Liver (tissue), 9 donors: ENCODE results near the gene TAF4. TPM values are rescaled to one million over a fixed set of nuclear protein-coding genes. Genes with fewer than 3 reads are reported as not detected.
A peak's percentile ranks its signal among the peaks of the same experiment; 100 is the strongest.

ENCODE experiments used
- DNase-seq: peaks from one replicate; pipeline ENCODE4 v3.0.0-alpha.2; 2017; ENCODE audit warnings: low spot score
- H3K27ac ChIP-seq, 2 donors: one replicate each; pipeline ENCODE4 v1.7.0; 2013; ENCODE audit warnings: inconsistent platforms in 2 of 2, low read length in 2 of 2, control low read depth in 1 of 2, low read depth in 1 of 2, mild to moderate bottlenecking in 1 of 2
- H3K27me3 ChIP-seq, 4 donors: one replicate each; pipeline versions ENCODE4 v1.6.1 to v1.7.0; 2013; ENCODE audit warnings: low read length in 3 of 4, inconsistent platforms in 1 of 4, mild to moderate bottlenecking in 1 of 4, moderate library complexity in 1 of 4; ENCODE audit not compliant: control insufficient read depth in 4 of 4, insufficient read depth in 4 of 4
- H3K36me3 ChIP-seq, 4 donors: one replicate each; pipeline versions ENCODE4 v1.6.1 to v1.7.0; 2013; ENCODE audit warnings: low read length in 3 of 4, mild to moderate bottlenecking in 3 of 4, low read depth in 1 of 4, moderate library complexity in 1 of 4; ENCODE audit not compliant: control insufficient read depth in 4 of 4, insufficient read depth in 3 of 4
- H3K4me1 ChIP-seq, 4 donors: one replicate each; pipeline versions ENCODE4 v1.6.1 to v1.7.0; 2013; ENCODE audit warnings: low read length in 3 of 4, mild to moderate bottlenecking in 3 of 4, moderate library complexity in 1 of 4; ENCODE audit not compliant: control insufficient read depth in 4 of 4, insufficient read depth in 4 of 4
- H3K4me3 ChIP-seq, 3 donors: one replicate each; pipeline versions ENCODE4 v1.6.1 to v1.7.0; 2013; ENCODE audit warnings: low read length in 3 of 3, control low read depth in 1 of 3, low read depth in 1 of 3, mild to moderate bottlenecking in 1 of 3
- H3K9ac ChIP-seq, 2 donors: one replicate each; pipeline ENCODE4 v1.7.0; 2013; ENCODE audit warnings: low read length in 2 of 2, mild to moderate bottlenecking in 2 of 2, moderate library complexity in 2 of 2, control low read depth in 1 of 2, low read depth in 1 of 2
- H3K9me3 ChIP-seq, 4 donors: one replicate each; pipeline versions ENCODE4 v1.6.1 to v1.7.0; 2013; ENCODE audit warnings: low read length in 3 of 4; ENCODE audit not compliant: control insufficient read depth in 4 of 4
- EGR1 ChIP-seq, 2 donors: IDR thresholded peaks; 2 replicates each; pipeline ENCODE4 v1.6.1; 2016 to 2018; ENCODE audit warnings: antibody characterized with exemption in 2 of 2, low read depth in 2 of 2
- FOXA2 ChIP-seq: IDR thresholded peaks from 2 replicates; pipeline ENCODE4 v1.6.1; 2016; ENCODE audit warnings: antibody characterized with exemption
- JUND ChIP-seq, 2 donors: IDR thresholded peaks; 2 replicates each; pipeline ENCODE4 v1.6.1; 2016; ENCODE audit warnings: antibody characterized with exemption in 2 of 2
- RAD21 ChIP-seq, 2 donors: IDR thresholded peaks; 2 replicates each; pipeline ENCODE4 v1.6.1; 2016; ENCODE audit warnings: antibody characterized with exemption in 2 of 2, mild to moderate bottlenecking in 2 of 2
- WGBS: extraction: QIAGEN DNeasy Blood & Tissue Kit; methylation state at CpG from one replicate; pipeline ENCODE4 v1.1.7; 2013; 5-methylcytosine and 5-hydroxymethylcytosine counted together
- polyA plus RNA-seq, 2 donors: library from polyadenylated mRNA; stranded (reverse) in 1 of 2; unstranded in 1 of 2; fragments of 200-250 nt in 1 of 2; fragments of >200 nt in 1 of 2; fragmentation: Nextera tagmentation in 1 of 2; extraction: Ambion mirVana in 1 of 2; gene quantifications; one replicate each; pipeline versions ENCODE4 v1.2.1 to v1.2.3, GENCODE V29; 2013 to 2015
- total RNA-seq, 2 donors: library from RNA; depleted of rRNA; stranded (reverse); fragments of >200 nt; gene quantifications; one replicate each; pipeline ENCODE4 v1.2.3, GENCODE V29; 2014
- TF ChIP-seq, protein P1 (sequence below): IDR thresholded peaks from 2 replicates; pipeline ENCODE4 v1.6.1; 2016; ENCODE audit warnings: antibody characterized with exemption, mild to moderate bottlenecking
- TF ChIP-seq, protein P2 (sequence below): IDR thresholded peaks from 2 replicates; pipeline ENCODE4 v1.6.1; 2016; ENCODE audit warnings: antibody characterized with exemption
- TF ChIP-seq, protein P3 (sequence below): fragments of 150-350 bp; IDR thresholded peaks from 2 replicates; pipeline ENCODE4 v1.5.1; 2017; ENCODE audit warnings: improper control_type of control experiment, low read depth, low read length; ENCODE audit not compliant: missing input control
- TF ChIP-seq, protein P4 (sequence below): IDR thresholded peaks from 2 replicates; pipeline ENCODE4 v1.6.1; 2016; ENCODE audit warnings: antibody characterized with exemption
- donor health status: healthy.
- donor health status: healthy.
- donor health status: healthy.
- donor health status: healthy.
- donor health status: healthy.

The TAF4 gene
- total and polyA plus RNA-seq, 4 donors, result 2.0 to 11.8 (median 5.6) TPM

DNA sequence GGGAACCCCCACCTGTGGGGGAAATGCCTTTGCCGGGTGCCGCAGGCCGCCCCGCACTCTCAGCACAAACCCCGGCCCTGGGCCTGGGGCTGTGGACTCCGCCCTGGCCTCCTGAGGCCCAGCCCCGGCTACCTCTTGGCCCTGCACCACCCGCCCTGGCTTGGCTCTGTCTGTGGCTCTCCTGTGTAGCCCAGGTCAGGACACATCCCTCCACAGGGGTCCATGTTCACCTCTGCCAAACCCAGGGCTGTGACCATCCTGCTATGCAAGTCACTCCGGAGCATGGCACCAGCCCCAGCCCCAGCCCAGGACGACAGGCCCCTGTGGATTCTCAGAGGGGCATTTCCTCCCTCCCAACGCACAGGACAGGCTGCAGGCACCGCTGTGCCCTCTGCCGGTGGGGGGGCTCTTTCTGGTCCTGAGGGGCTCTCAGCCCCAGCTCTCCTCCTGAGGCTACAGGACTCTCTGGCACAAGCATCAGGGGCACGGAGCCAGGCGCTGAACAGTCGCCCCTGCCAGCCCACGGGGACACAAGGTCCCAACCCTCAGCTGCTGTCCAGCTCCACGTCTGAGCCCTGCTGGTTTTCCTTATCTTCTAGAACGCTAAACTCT, 45.7 kb downstream of the TAF4 start:
- Histone ChIP-seq H3K9me3 (no peaks in the 10 kb centered on the region), H3K27me3 (no peaks in the 10 kb centered on the region), H3K9ac (no peak overlapping the region), H3K4me1 (peaks cover 19 to 62% (median 49%) of the 10 kb centered on the region in 4 donors), H3K36me3 (no peaks in the 10 kb centered on the region), H3K27ac (no peak overlapping the region), H3K4me3 (no peak overlapping the region)
- TF ChIP-seq, protein P1, sequence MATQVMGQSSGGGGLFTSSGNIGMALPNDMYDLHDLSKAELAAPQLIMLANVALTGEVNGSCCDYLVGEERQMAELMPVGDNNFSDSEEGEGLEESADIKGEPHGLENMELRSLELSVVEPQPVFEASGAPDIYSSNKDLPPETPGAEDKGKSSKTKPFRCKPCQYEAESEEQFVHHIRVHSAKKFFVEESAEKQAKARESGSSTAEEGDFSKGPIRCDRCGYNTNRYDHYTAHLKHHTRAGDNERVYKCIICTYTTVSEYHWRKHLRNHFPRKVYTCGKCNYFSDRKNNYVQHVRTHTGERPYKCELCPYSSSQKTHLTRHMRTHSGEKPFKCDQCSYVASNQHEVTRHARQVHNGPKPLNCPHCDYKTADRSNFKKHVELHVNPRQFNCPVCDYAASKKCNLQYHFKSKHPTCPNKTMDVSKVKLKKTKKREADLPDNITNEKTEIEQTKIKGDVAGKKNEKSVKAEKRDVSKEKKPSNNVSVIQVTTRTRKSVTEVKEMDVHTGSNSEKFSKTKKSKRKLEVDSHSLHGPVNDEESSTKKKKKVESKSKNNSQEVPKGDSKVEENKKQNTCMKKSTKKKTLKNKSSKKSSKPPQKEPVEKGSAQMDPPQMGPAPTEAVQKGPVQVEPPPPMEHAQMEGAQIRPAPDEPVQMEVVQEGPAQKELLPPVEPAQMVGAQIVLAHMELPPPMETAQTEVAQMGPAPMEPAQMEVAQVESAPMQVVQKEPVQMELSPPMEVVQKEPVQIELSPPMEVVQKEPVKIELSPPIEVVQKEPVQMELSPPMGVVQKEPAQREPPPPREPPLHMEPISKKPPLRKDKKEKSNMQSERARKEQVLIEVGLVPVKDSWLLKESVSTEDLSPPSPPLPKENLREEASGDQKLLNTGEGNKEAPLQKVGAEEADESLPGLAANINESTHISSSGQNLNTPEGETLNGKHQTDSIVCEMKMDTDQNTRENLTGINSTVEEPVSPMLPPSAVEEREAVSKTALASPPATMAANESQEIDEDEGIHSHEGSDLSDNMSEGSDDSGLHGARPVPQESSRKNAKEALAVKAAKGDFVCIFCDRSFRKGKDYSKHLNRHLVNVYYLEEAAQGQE, result peak; percentile 91
- TF ChIP-seq, protein P2, sequence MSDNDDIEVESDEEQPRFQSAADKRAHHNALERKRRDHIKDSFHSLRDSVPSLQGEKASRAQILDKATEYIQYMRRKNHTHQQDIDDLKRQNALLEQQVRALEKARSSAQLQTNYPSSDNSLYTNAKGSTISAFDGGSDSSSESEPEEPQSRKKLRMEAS, result no peak
- 63% methylated on average over 19 of the region's 19 CpGs for WGBS
- DNase-seq, result no peak

DNA sequence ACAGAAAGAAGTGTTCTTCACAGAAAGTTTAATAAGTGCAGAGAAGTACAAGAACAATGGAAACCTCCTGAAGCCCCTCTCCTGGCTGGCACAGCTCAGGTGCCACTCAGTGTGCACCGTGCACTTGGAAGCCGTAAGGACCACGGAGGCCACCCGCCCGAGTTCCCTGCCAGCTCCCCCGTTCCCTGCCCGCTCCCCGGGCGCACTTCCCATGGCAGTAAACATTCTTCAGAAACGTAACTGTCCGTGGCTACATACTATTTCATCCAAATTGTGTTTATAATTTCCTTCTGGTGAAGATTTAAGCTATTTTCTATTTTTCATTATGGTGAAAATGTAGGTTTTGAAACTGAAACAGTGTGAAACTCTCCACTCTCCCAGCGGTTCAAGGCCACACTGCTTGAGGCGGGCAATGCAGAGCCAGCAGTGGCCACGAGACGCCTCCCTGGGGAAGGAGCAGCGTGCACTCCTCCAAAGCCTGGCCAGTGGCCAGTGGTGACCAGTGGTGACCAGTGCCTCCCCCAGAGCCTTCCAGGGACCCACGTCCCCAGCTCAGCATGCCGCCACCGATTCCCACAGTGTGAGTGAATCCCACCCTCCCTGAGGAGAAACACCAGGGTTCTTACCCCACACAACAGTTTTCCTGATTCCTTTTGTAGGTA, 46.4 kb downstream of the TAF4 start:
- no peaks in the 10 kb centered on the region for H3K27me3 ChIP-seq
- no peak overlapping the region for H3K9ac ChIP-seq
- H3K9me3 ChIP-seq, result no peaks in the 10 kb centered on the region
- H3K4me1 ChIP-seq, result peaks cover 19 to 57% (median 47%) of the 10 kb centered on the region in 4 donors
- H3K4me3 ChIP-seq, result no peak overlapping the region
- TF ChIP-seq, protein P2, result no peak
- TF ChIP-seq FOXA2 (no peak), JUND (IDR thresholded peaks at IDR 0.05) (no peak), EGR1 (IDR thresholded peaks at IDR 0.05; ENCODE audit: low read depth in 2 of 2) (no peak), RAD21 (IDR thresholded peaks at IDR 0.05) (no peak)
- TF ChIP-seq, protein P3, sequence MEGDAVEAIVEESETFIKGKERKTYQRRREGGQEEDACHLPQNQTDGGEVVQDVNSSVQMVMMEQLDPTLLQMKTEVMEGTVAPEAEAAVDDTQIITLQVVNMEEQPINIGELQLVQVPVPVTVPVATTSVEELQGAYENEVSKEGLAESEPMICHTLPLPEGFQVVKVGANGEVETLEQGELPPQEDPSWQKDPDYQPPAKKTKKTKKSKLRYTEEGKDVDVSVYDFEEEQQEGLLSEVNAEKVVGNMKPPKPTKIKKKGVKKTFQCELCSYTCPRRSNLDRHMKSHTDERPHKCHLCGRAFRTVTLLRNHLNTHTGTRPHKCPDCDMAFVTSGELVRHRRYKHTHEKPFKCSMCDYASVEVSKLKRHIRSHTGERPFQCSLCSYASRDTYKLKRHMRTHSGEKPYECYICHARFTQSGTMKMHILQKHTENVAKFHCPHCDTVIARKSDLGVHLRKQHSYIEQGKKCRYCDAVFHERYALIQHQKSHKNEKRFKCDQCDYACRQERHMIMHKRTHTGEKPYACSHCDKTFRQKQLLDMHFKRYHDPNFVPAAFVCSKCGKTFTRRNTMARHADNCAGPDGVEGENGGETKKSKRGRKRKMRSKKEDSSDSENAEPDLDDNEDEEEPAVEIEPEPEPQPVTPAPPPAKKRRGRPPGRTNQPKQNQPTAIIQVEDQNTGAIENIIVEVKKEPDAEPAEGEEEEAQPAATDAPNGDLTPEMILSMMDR, result no peak
- TF ChIP-seq, protein P4, sequence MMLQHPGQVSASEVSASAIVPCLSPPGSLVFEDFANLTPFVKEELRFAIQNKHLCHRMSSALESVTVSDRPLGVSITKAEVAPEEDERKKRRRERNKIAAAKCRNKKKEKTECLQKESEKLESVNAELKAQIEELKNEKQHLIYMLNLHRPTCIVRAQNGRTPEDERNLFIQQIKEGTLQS, result no peak
- TF ChIP-seq, protein P1, result no peak
- DNase-seq, result no peak
- no peaks in the 10 kb centered on the region for H3K36me3 ChIP-seq
- 89% methylated on average over 19 of the region's 19 CpGs for WGBS
- no peak overlapping the region for H3K27ac ChIP-seq
